GM23248 (cell line): ENCODE results near the gene TGFB3.
"Not testable (repeated sequence)": the region's sequence is repeated elsewhere in the genome, so short reads cannot be mapped to it uniquely, and the experiment has no call there.

Experiments used
- EZH2 ChIP-seq: fragments of 200-600 bp; sonication (generic); IDR thresholded peaks from 2 replicates; pipeline ENCODE4 v1.6.1; 2018; ENCODE audit warnings: antibody characterized with exemption, mild to moderate bottlenecking; ENCODE audit not compliant: insufficient read depth, poor library complexity, severe bottlenecking
- EZH2phosphoT487 ChIP-seq: fragments of 200-600 bp; sonication (generic); IDR thresholded peaks from 2 replicates; pipeline ENCODE4 v1.6.1; 2018; ENCODE audit warnings: antibody characterized with exemption, moderate library complexity, mild to moderate bottlenecking, low read depth; ENCODE audit not compliant: insufficient read depth

- not testable (repeated sequence) for TF ChIP-seq EZH2phosphoT487, EZH2
Observed at GRCh38 chr14:75925141-75925840, 56.5 kb downstream of the TGFB3 start.
